Nephron progenitor cell (in vitro differentiated cells): ENCODE results near the gene RBM17.

Source experiments
- DNase-seq: peaks from one replicate; pipeline ENCODE4 v3.0.0; 2021
- H3K27ac Mint-ChIP-seq: 2 replicates; pipeline ENCODE4 v1.8.0; 2021; ENCODE audit warnings: mild to moderate bottlenecking, moderate library complexity, mixed read lengths
- H3K27me3 Mint-ChIP-seq: 2 replicates; pipeline ENCODE4 v1.8.0; 2021; ENCODE audit warnings: mild to moderate bottlenecking, low read depth, mixed read lengths; ENCODE audit not compliant: poor library complexity
- H3K36me3 Mint-ChIP-seq: 2 replicates; pipeline ENCODE4 v1.8.0; 2021; ENCODE audit warnings: low read depth, mixed read lengths
- H3K4me1 Mint-ChIP-seq: 2 replicates; pipeline ENCODE4 v1.8.0; 2021; ENCODE audit warnings: mixed read lengths
- H3K4me3 Mint-ChIP-seq: 2 replicates; pipeline ENCODE4 v1.8.0; 2021; ENCODE audit warnings: mild to moderate bottlenecking, moderate library complexity, mixed read lengths
- H3K9me3 Mint-ChIP-seq: 2 replicates; pipeline ENCODE4 v1.8.0; 2021; ENCODE audit warnings: mild to moderate bottlenecking, moderate library complexity, mixed read lengths
- TF ChIP-seq, protein P1 (sequence below): fragments of 200-600 bp; sonication (generic); IDR thresholded peaks from 2 replicates; pipeline ENCODE4 v1.5.0; 2021; ENCODE audit warnings: antibody characterized with exemption

The RBM17 gene

DNA sequence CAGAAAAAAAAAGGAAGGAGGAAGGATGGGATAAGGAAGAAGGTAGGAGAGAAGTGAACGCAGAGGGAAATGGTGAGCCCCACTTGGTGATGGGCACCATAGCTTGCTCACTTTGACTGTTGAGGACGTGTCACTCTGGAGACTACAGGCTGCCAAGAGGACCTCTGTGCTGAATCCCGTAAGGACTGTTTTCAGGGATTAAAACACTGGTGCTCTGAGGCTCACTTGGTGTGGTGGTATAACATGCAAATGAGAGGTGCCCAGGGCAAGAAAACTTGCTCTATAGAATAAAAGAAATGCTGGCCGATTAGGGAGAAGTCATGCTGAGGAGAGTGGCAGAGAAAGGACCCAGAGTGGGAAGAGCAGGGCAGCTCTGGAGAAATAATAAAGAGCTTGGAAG is 21.4 kb upstream of the RBM17 start:
- H3K36me3 Mint-ChIP-seq: no peaks in the 10 kb centered on the region
- H3K27me3 Mint-ChIP-seq: peaks cover 27% of the 10 kb centered on the region
- H3K27ac Mint-ChIP-seq: no peak overlapping the region
- H3K4me3 Mint-ChIP-seq: no peak overlapping the region
- DNase-seq: no peak
- no peaks in the 10 kb centered on the region for H3K4me1 Mint-ChIP-seq
- peaks cover 4% of the 10 kb centered on the region for H3K9me3 Mint-ChIP-seq
- TF ChIP-seq, protein P1, sequence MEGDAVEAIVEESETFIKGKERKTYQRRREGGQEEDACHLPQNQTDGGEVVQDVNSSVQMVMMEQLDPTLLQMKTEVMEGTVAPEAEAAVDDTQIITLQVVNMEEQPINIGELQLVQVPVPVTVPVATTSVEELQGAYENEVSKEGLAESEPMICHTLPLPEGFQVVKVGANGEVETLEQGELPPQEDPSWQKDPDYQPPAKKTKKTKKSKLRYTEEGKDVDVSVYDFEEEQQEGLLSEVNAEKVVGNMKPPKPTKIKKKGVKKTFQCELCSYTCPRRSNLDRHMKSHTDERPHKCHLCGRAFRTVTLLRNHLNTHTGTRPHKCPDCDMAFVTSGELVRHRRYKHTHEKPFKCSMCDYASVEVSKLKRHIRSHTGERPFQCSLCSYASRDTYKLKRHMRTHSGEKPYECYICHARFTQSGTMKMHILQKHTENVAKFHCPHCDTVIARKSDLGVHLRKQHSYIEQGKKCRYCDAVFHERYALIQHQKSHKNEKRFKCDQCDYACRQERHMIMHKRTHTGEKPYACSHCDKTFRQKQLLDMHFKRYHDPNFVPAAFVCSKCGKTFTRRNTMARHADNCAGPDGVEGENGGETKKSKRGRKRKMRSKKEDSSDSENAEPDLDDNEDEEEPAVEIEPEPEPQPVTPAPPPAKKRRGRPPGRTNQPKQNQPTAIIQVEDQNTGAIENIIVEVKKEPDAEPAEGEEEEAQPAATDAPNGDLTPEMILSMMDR: no peak

DNA sequence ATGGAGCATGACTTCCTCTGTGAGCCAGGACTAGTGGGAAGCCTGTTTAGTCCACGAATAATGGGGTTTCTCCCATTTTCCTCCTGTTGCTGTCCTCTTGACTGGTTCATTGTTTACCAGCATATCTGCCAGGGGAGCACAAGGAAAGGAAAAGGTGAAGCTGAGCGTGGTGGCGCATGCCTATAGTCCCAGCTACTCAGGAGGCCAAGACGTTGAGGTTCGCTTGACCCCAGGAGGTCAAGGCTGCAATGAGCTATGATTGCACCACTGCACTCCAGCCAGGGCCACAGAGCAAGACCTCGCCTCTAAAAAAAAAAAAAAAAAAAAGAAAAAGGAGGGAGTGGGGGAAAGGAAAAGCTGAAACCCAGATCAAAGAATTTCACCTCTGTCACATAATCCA is 20.8 kb upstream of the RBM17 start:
- Mint-ChIP-seq H3K9me3 (peaks cover 4% of the 10 kb centered on the region), H3K4me3 (no peak overlapping the region), H3K36me3 (no peaks in the 10 kb centered on the region), H3K27ac (no peak overlapping the region), H3K27me3 (peaks cover 27% of the 10 kb centered on the region), H3K4me1 (no peaks in the 10 kb centered on the region)
- TF ChIP-seq, protein P1: no peak
- no peak for DNase-seq

DNA sequence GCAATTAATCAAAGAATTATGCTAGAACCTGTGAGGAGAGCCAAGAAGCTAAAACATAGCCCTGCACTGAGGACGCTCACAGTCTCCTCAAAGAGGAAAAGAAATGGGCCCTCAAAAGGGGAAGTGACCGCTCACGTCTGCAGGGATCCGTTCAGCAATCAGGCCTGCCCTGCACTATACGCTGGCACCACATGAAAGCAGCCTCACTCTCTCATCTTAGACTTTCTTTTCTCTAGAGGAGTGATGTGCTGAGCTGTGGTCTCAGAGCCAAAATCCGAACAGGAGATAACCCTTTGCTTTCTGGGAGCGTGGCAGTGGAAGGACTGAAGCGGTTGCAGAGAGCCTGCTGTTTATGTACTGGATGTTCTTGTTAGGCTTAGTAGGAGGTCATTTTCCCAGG is 20.4 kb upstream of the RBM17 start:
- Mint-ChIP-seq H3K27me3 (peaks cover 29% of the 10 kb centered on the region), H3K4me3 (no peak overlapping the region), H3K36me3 (no peaks in the 10 kb centered on the region), H3K9me3 (peaks cover 4% of the 10 kb centered on the region), H3K4me1 (no peaks in the 10 kb centered on the region), H3K27ac (no peak overlapping the region)
- DNase-seq: no peak
- TF ChIP-seq, protein P1: no peak

DNA sequence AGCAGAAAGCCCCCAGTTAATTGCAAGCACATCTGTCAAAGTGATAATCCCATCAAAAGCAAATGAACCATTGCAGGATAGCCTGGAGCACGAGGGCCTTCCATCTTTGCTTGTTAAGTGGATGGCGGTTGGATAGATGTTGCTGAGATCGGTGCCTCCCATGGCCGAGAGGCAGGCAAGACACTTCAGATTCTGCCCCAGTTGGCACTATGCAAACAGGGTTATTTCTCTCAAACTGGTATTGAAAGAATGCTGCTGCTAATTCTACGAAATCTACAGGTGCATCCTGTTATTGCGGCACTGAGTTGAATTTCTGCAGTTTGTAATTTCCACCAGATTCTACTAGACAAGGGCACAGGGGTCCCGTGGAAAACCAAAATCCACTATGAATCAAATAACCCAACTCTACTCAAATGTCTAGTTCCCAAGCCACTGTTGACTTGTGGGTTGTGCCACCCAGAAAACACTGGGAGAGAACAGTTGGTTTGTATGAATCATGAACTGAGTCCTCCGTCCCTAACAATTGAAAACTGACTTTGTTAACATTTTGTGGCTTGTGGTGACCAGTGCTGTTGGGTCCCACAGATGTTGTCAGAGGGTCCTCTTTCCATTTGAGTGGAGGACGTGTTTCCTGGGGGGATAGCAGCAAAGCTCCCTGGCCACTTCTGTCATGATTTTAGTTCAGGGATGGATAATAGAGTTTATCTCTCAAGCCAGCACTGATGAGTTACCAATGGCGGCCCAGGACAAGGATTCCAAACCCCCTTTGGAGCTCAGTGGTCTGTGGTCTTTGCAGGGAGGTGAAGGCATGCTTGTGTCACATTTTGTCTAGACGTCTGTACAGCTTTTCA is 19.5 kb upstream of the RBM17 start:
- Mint-ChIP-seq H3K27ac (no peak overlapping the region), H3K4me3 (no peak overlapping the region), H3K36me3 (no peaks in the 10 kb centered on the region), H3K27me3 (peaks cover 37% of the 10 kb centered on the region), H3K4me1 (peaks cover under 1% of the 10 kb centered on the region), H3K9me3 (peaks cover 4% of the 10 kb centered on the region)
- DNase-seq: no peak
- TF ChIP-seq, protein P1: no peak

DNA sequence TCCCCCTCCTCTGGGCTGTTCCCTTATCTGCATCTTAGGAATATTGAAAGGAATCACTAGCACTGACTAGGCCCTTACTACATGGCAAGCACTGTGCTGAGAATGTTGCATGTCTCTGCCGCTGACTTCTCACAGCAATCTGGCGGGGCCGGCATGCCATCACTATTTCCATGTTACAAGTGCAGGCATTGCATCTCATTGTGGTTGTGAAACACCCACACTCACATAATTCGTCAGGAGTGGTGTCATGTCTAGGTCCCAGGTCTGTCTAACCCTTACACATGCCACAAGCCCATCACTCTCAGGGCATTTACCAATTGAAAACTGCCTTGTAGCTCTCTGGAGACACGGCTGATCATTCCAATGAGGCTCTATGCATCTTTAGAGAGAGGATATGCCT is 18.2 kb upstream of the RBM17 start:
- H3K4me3 Mint-ChIP-seq: no peak overlapping the region
- TF ChIP-seq, protein P1: no peak
- H3K27ac Mint-ChIP-seq: no peak overlapping the region
- no peaks in the 10 kb centered on the region for H3K36me3 Mint-ChIP-seq
- no peak for DNase-seq
- peaks cover 39% of the 10 kb centered on the region for H3K27me3 Mint-ChIP-seq
- H3K4me1 Mint-ChIP-seq: peaks cover 10% of the 10 kb centered on the region
- H3K9me3 Mint-ChIP-seq: peaks cover 4% of the 10 kb centered on the region
